ENCODE data around the gene IFITM1. TPM values are rescaled to one million over a fixed set of nuclear protein-coding genes. Genes with fewer than 3 reads are reported as not detected.
A peak's percentile ranks its signal among the peaks of the same experiment; 100 is the strongest.
"Not testable (repeated sequence)": the region's sequence is repeated elsewhere in the genome, so short reads cannot be mapped to it uniquely, and the experiment has no call there.

IFITM1 gene
- total and polyA plus RNA-seq, 2 of the 8 experiments (the other 6 are each of a cell fraction or from before 2014, with no cell fraction given), result 394 to 1,464 TPM

GRCh38 chr11:349270-349954 is 35.6 kb downstream of the IFITM1 start:
- Histone ChIP-seq H2BK15ac (ENCODE audit: low read length) (peak overlapping the region; percentile 48), H2AK5ac (ENCODE audit: low read depth, low read length) (0 out of 2 replicates have a peak overlapping the region, but pooled peaks have one; percentile 95), H3K56ac (replicated peaks; ENCODE audit: insufficient read length, low read depth, low read length) (peak overlapping the region; percentile 99), H2BK12ac (ENCODE audit: low read depth, low read length) (peak overlapping the region; percentile 92; the same call in 1 of the 2 replicates)
- H3K79me2 ChIP-seq (ENCODE audit: control insufficient read depth in 1 of 2, insufficient read depth in 2 of 2, low read length in 2 of 2); H3K23me2 ChIP-seq (ENCODE audit: low read depth, low read length); H2BK120ac ChIP-seq (replicated peaks; ENCODE audit: low read depth, low read length); DNase-seq (ENCODE audit: low read depth in 1 of 2, low spot score in 2 of 2); H3K27ac ChIP-seq (ENCODE audit: low read depth, low read length); H3K4ac ChIP-seq (replicated peaks; ENCODE audit: insufficient read length, low read depth, low read length); H2BK20ac ChIP-seq (ENCODE audit: low read length); H4K8ac ChIP-seq (ENCODE audit: extremely low read depth, insufficient read depth, low read length); H2BK5ac ChIP-seq (ENCODE audit: low read depth, low read length); H4K91ac ChIP-seq (replicated peaks; ENCODE audit: insufficient read length, low read length); H3K18ac ChIP-seq (ENCODE audit: extremely low read depth, low read length); H3K36me3 ChIP-seq (ENCODE audit: control insufficient read depth in 2 of 4, insufficient read depth in 4 of 4, low read length in 3 of 4); H2AFZ ChIP-seq (ENCODE audit: low read length); FAIRE-seq; H4K5ac ChIP-seq (ENCODE audit: insufficient read length, low read depth, low read length); H3K79me1 ChIP-seq (ENCODE audit: low read depth, low read length); H4K20me1 ChIP-seq (replicated peaks in 1 of 2; ENCODE audit: control insufficient read depth in 1 of 2, insufficient read depth in 2 of 2, low read length in 2 of 2); H3K27me3 ChIP-seq (replicated peaks in 1 of 4; ENCODE audit: control insufficient read depth in 3 of 4, extremely low read depth in 1 of 4, insufficient read depth in 3 of 4, low read length in 3 of 4); H3K4me1 ChIP-seq (replicated peaks in 1 of 4; ENCODE audit: control insufficient read depth in 3 of 4, insufficient read depth in 4 of 4, low read length in 3 of 4); H3K14ac ChIP-seq (ENCODE audit: insufficient read length); H3K9ac ChIP-seq (replicated peaks in 1 of 4; ENCODE audit: extremely low read depth in 1 of 4, low read depth in 3 of 4, low read length in 3 of 4); H3K23ac ChIP-seq (ENCODE audit: insufficient read length); H3K9me3 ChIP-seq (ENCODE audit: insufficient read depth in 2 of 2, low read depth in 1 of 2, low read length in 1 of 2); H3K4me2 ChIP-seq (ENCODE audit: insufficient read depth in 1 of 2, low read depth in 2 of 2, low read length in 2 of 2); H3K4me3 ChIP-seq (ENCODE audit: extremely low read depth in 1 of 4, insufficient read depth in 2 of 4, low read depth in 3 of 4, low read length in 4 of 4): not testable (repeated sequence)
- ChIA-PET POLR2A (ENCODE audit: partially characterized antibody) (interaction anchor here (0.8 to 1.9 kb wide), 6 partner anchors 10 to 37 kb away, joined by 3 to 8 read pairs (median 3); no protein-coding TSS in a partner anchor), CTCF (ENCODE audit: partially characterized antibody) (interaction anchor here (0.6 to 1.2 kb wide), 6 partner anchors 11 to 99 kb away, joined by 3 to 7 read pairs (median 3); no protein-coding TSS in a partner anchor)
- 94% methylated on average over 7 of the region's 8 CpGs; no CpG with 5 or more reads in 1 of the 2 experiments for WGBS, 2 experiments (ENCODE audit: extremely low coverage in 1 of 2, insufficient coverage in 1 of 2, insufficient read length in 1 of 2, insufficient replicate concordance in 2 of 2, low coverage in 1 of 2, low lambda C conversion rate in 2 of 2, missing lambda C conversion rate in 1 of 2)
